ENCODE measurements around the gene GPR18.
A peak's percentile ranks its signal among the peaks of the same experiment; 100 is the strongest.

The GPR18 gene

DNA sequence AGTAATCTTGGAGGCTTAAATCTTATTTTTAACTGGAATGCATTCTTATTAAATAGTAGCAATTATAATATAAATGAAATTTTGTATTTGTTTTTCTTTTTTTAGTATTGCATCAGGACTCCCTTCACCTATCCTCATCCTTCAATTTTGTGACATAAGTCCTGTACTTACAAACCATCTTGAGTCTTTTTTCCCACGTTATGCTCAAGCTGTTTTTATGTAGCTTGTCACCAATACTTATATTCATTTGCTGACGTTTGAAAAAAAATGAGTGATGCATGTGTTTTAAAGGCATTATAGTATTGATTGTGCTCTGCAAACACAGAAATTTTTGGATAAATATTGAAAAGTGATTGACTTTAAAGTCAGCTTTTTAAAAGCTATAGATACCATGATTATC, 888 bp downstream of the GPR18 start:
- H3K27me3 ChIP-seq (ENCODE audit: insufficient read depth, low read length, poor library complexity): no peaks in the 10 kb centered on the region
- H2AK5ac ChIP-seq (ENCODE audit: low read length): no peak overlapping the region
- no peak overlapping the region for H3K4ac ChIP-seq (ENCODE audit: low read depth, low read length)
- H3K9ac ChIP-seq (ENCODE audit: low read length): no peak overlapping the region
- H3K4me2 ChIP-seq (ENCODE audit: low read length): no peak overlapping the region
- H4K8ac ChIP-seq (ENCODE audit: low read depth, low read length): no peak overlapping the region
- H3K36me3 ChIP-seq (ENCODE audit: control insufficient read depth, insufficient read depth, low read length): no peaks in the 10 kb centered on the region
- no peak overlapping the region for H2BK15ac ChIP-seq (replicated peaks; ENCODE audit: low read depth)
- H2BK5ac ChIP-seq (ENCODE audit: low read length): no peak overlapping the region
- no peak overlapping the region for H3K4me3 ChIP-seq (ENCODE audit: low read length)
- no peaks in the 10 kb centered on the region for H3K79me2 ChIP-seq (ENCODE audit: control insufficient read depth, insufficient read depth, low read length)
- H3K18ac ChIP-seq (ENCODE audit: low read length): no peak overlapping the region
- no peaks in the 10 kb centered on the region for H3K4me1 ChIP-seq (ENCODE audit: control insufficient read depth, low read depth, low read length)
- no peak overlapping the region for H3K56ac ChIP-seq (ENCODE audit: low read length)
- WGBS (ENCODE audit: extremely low coverage, insufficient coverage, low lambda C conversion rate): no CpG with 5 or more reads among the region's 2 CpGs
- H3K23ac ChIP-seq (ENCODE audit: low read length): no peak overlapping the region
- peaks cover 1% of the 10 kb centered on the region for H3K79me1 ChIP-seq (ENCODE audit: low read length)
- DNase-seq: no peak
- no peak overlapping the region for H4K5ac ChIP-seq (ENCODE audit: low read length)
- H3K27ac ChIP-seq (ENCODE audit: low read depth, low read length): no peak overlapping the region
- H2BK120ac ChIP-seq (ENCODE audit: low read depth, low read length): no peak overlapping the region

DNA sequence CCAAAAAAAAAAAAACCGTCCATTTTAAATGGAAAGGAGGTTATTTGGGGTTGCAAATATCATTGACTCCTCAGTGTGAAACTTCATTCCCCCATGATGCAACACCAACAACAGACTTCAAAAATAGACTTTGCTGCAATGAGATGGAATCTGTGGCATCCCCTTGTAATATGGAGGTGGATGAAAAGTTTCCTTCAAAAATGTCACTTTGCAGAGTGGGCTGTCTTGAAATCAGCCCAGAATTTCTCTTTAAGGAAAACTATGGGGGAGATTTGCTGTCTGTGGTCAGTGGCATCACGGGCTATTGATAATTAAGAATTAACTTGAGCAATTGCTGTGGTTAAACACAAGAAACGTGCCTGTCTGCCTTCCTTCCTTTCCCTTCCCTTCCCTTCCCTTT, 1.5 kb downstream of the GPR18 start:
- Histone ChIP-seq H3K18ac (ENCODE audit: low read length) (no peak overlapping the region), H3K27ac (ENCODE audit: low read depth, low read length) (no peak overlapping the region), H3K79me2 (ENCODE audit: control insufficient read depth, insufficient read depth, low read length) (no peaks in the 10 kb centered on the region), H3K27me3 (ENCODE audit: insufficient read depth, low read length, poor library complexity) (no peaks in the 10 kb centered on the region), H3K4ac (ENCODE audit: low read depth, low read length) (no peak overlapping the region), H3K56ac (ENCODE audit: low read length) (no peak overlapping the region), H4K8ac (ENCODE audit: low read depth, low read length) (no peak overlapping the region), H2BK120ac (ENCODE audit: low read depth, low read length) (no peak overlapping the region), H2BK15ac (replicated peaks; ENCODE audit: low read depth) (no peak overlapping the region), H3K4me3 (ENCODE audit: low read length) (no peak overlapping the region), H3K79me1 (ENCODE audit: low read length) (peaks cover 1% of the 10 kb centered on the region), H3K4me1 (ENCODE audit: control insufficient read depth, low read depth, low read length) (peaks cover 2% of the 10 kb centered on the region), H3K4me2 (ENCODE audit: low read length) (no peak overlapping the region), H3K9ac (ENCODE audit: low read length) (no peak overlapping the region), H2AK5ac (ENCODE audit: low read length) (no peak overlapping the region), H2BK5ac (ENCODE audit: low read length) (no peak overlapping the region), H3K23ac (ENCODE audit: low read length) (no peak overlapping the region), H4K5ac (ENCODE audit: low read length) (no peak overlapping the region), H3K36me3 (ENCODE audit: control insufficient read depth, insufficient read depth, low read length) (no peaks in the 10 kb centered on the region)
- no CpG with 5 or more reads among the region's 3 CpGs for WGBS (ENCODE audit: extremely low coverage, insufficient coverage, low lambda C conversion rate)
- no peak for DNase-seq

DNA sequence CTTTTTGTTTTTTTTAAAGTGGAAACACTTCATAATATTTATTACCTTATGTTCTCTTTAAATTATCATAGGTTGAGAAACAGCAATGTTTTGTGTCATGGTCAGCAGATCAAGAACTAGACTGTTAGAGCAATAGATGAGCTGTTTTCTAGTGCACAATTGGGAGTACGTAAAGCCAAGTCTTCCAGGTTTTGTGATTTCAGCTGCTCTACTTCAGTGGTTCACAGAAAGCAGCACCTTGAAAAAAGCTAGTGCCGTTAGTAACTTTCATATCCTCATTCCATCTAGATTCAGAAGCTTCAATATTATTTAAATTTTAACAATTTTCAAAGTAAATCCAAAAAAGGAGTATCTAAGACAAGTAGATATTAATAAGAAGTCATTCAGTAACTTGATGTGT, 1.9 kb downstream of the GPR18 start:
- no peak overlapping the region for H3K56ac ChIP-seq (ENCODE audit: low read length)
- peaks cover 5% of the 10 kb centered on the region for H3K4me1 ChIP-seq (ENCODE audit: control insufficient read depth, low read depth, low read length)
- H2BK120ac ChIP-seq (ENCODE audit: low read depth, low read length): no peak overlapping the region
- H4K5ac ChIP-seq (ENCODE audit: low read length): no peak overlapping the region
- H3K36me3 ChIP-seq (ENCODE audit: control insufficient read depth, insufficient read depth, low read length): no peaks in the 10 kb centered on the region
- H3K18ac ChIP-seq (ENCODE audit: low read length): no peak overlapping the region
- H3K27me3 ChIP-seq (ENCODE audit: insufficient read depth, low read length, poor library complexity): no peaks in the 10 kb centered on the region
- no peak overlapping the region for H3K4me3 ChIP-seq (ENCODE audit: low read length)
- H4K8ac ChIP-seq (ENCODE audit: low read depth, low read length): no peak overlapping the region
- peaks cover 1% of the 10 kb centered on the region for H3K79me1 ChIP-seq (ENCODE audit: low read length)
- H2AK5ac ChIP-seq (ENCODE audit: low read length): no peak overlapping the region
- H2BK15ac ChIP-seq (replicated peaks; ENCODE audit: low read depth): no peak overlapping the region
- no peak overlapping the region for H3K23ac ChIP-seq (ENCODE audit: low read length)
- H3K27ac ChIP-seq (ENCODE audit: low read depth, low read length): no peak overlapping the region
- no peaks in the 10 kb centered on the region for H3K79me2 ChIP-seq (ENCODE audit: control insufficient read depth, insufficient read depth, low read length)
- no CpG with 5 or more reads among the region's 2 CpGs for WGBS (ENCODE audit: extremely low coverage, insufficient coverage, low lambda C conversion rate)
- H3K4ac ChIP-seq (ENCODE audit: low read depth, low read length): no peak overlapping the region
- no peak overlapping the region for H3K9ac ChIP-seq (ENCODE audit: low read length)
- no peak for DNase-seq
- H2BK5ac ChIP-seq (ENCODE audit: low read length): no peak overlapping the region
- H3K4me2 ChIP-seq (ENCODE audit: low read length): no peak overlapping the region

DNA sequence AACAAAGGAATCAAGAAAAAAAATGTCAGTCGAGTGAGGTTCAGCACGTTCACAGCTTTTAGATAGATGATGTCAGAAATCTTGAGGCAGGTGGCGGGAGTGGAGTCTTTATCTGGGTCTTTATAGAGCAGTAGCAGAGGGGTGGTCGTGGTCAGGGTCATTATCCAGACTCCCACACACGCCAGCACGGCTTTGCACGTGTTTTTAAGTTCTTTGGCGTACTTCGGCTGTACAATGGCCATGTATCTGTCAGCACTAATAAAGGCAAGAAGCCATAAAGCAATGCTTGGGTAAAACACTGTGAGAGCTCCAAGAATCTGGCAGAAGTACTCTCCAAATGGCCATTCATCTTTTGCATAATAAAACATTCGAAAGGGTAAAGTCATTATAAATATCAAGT, 2.9 kb downstream of the GPR18 start:
- Histone ChIP-seq H3K27me3 (ENCODE audit: insufficient read depth, low read length, poor library complexity) (no peaks in the 10 kb centered on the region), H3K4me2 (ENCODE audit: low read length) (no peak overlapping the region), H3K79me1 (ENCODE audit: low read length) (peaks cover 1% of the 10 kb centered on the region), H3K4me3 (ENCODE audit: low read length) (no peak overlapping the region), H2BK5ac (ENCODE audit: low read length) (no peak overlapping the region), H3K79me2 (ENCODE audit: control insufficient read depth, insufficient read depth, low read length) (no peaks in the 10 kb centered on the region), H4K5ac (ENCODE audit: low read length) (no peak overlapping the region), H2BK120ac (ENCODE audit: low read depth, low read length) (no peak overlapping the region), H3K23ac (ENCODE audit: low read length) (no peak overlapping the region), H3K9ac (ENCODE audit: low read length) (no peak overlapping the region), H2BK15ac (replicated peaks; ENCODE audit: low read depth) (no peak overlapping the region), H3K4me1 (ENCODE audit: control insufficient read depth, low read depth, low read length) (peaks cover 5% of the 10 kb centered on the region), H3K18ac (ENCODE audit: low read length) (no peak overlapping the region), H4K8ac (ENCODE audit: low read depth, low read length) (no peak overlapping the region), H3K36me3 (ENCODE audit: control insufficient read depth, insufficient read depth, low read length) (no peaks in the 10 kb centered on the region), H3K27ac (ENCODE audit: low read depth, low read length) (no peak overlapping the region), H3K56ac (ENCODE audit: low read length) (no peak overlapping the region), H3K4ac (ENCODE audit: low read depth, low read length) (no peak overlapping the region), H2AK5ac (ENCODE audit: low read length) (no peak overlapping the region)
- DNase-seq: no peak
- WGBS (ENCODE audit: extremely low coverage, insufficient coverage, low lambda C conversion rate): no CpG with 5 or more reads among the region's 10 CpGs

DNA sequence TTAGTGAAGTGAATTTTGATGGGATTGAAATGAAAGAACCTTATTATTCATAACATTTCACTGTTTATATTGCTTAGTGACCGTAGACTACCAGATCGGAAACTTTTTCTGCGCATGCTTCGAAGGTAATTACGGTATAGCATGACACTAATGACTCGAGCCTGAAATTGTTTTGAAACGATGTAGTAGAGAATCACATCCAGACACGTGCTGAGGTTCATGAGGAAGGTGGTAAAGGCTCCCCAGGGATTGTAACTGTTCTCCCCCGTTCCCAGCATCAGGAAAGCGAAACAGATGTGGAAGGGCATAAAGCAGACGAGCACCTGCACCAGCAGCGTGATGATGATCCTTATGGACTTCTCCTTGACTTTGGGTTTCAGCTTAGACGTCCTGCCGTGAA, 3.3 kb downstream of the GPR18 start:
- Histone ChIP-seq H3K79me2 (ENCODE audit: control insufficient read depth, insufficient read depth, low read length) (no peaks in the 10 kb centered on the region), H3K56ac (ENCODE audit: low read length) (no peak overlapping the region), H3K4ac (ENCODE audit: low read depth, low read length) (no peak overlapping the region), H3K4me3 (ENCODE audit: low read length) (no peak overlapping the region), H4K8ac (ENCODE audit: low read depth, low read length) (no peak overlapping the region), H3K79me1 (ENCODE audit: low read length) (no peaks in the 10 kb centered on the region), H4K5ac (ENCODE audit: low read length) (no peak overlapping the region), H3K18ac (ENCODE audit: low read length) (no peak overlapping the region), H3K27me3 (ENCODE audit: insufficient read depth, low read length, poor library complexity) (no peaks in the 10 kb centered on the region), H3K27ac (ENCODE audit: low read depth, low read length) (no peak overlapping the region), H2BK15ac (replicated peaks; ENCODE audit: low read depth) (no peak overlapping the region), H3K23ac (ENCODE audit: low read length) (no peak overlapping the region), H3K9ac (ENCODE audit: low read length) (no peak overlapping the region), H3K36me3 (ENCODE audit: control insufficient read depth, insufficient read depth, low read length) (no peaks in the 10 kb centered on the region), H2BK5ac (ENCODE audit: low read length) (no peak overlapping the region), H2AK5ac (ENCODE audit: low read length) (no peak overlapping the region), H3K4me1 (ENCODE audit: control insufficient read depth, low read depth, low read length) (peaks cover 5% of the 10 kb centered on the region), H2BK120ac (ENCODE audit: low read depth, low read length) (no peak overlapping the region), H3K4me2 (ENCODE audit: low read length) (no peak overlapping the region)
- WGBS (ENCODE audit: extremely low coverage, insufficient coverage, low lambda C conversion rate): no CpG with 5 or more reads among the region's 14 CpGs
- DNase-seq: no peak

DNA sequence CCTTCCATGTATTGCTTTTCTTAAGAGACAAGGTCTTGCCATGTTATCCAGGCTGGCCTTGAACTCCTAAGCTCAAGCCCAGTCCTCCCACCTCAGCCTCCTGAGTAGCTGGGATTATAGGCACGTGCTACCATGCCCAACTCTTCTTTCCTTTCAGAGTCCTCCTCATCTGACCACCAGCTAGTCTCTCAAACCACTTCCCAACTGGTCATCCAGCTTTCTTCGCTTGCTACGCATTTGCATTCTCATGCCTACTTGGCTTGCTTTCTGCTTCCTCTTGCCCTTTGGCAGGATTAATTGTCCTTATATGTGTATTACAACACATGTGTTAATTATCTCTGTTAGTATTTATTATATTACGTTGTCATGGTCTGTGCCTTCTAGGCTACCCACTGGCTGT, 6.3 kb downstream of the GPR18 start:
- H3K79me1 ChIP-seq (ENCODE audit: low read length): no peaks in the 10 kb centered on the region
- H3K79me2 ChIP-seq (ENCODE audit: control insufficient read depth, insufficient read depth, low read length): no peaks in the 10 kb centered on the region
- no peak overlapping the region for H3K9ac ChIP-seq (ENCODE audit: low read length)
- H4K5ac ChIP-seq (ENCODE audit: low read length): no peak overlapping the region
- no peak overlapping the region for H4K8ac ChIP-seq (ENCODE audit: low read depth, low read length)
- no CpG with 5 or more reads among the region's 4 CpGs for WGBS (ENCODE audit: extremely low coverage, insufficient coverage, low lambda C conversion rate)
- DNase-seq: no peak
- H3K18ac ChIP-seq (ENCODE audit: low read length): no peak overlapping the region
- no peak overlapping the region for H2AK5ac ChIP-seq (ENCODE audit: low read length)
- no peaks in the 10 kb centered on the region for H3K27me3 ChIP-seq (ENCODE audit: insufficient read depth, low read length, poor library complexity)
- H3K4me2 ChIP-seq (ENCODE audit: low read length): no peak overlapping the region
- H3K36me3 ChIP-seq (ENCODE audit: control insufficient read depth, insufficient read depth, low read length): no peaks in the 10 kb centered on the region
- peak overlapping the region; percentile 47 for H3K56ac ChIP-seq (ENCODE audit: low read length)
- H3K23ac ChIP-seq (ENCODE audit: low read length): no peak overlapping the region
- peaks cover 5% of the 10 kb centered on the region for H3K4me1 ChIP-seq (ENCODE audit: control insufficient read depth, low read depth, low read length)
- no peak overlapping the region for H2BK120ac ChIP-seq (ENCODE audit: low read depth, low read length)
- H2BK15ac ChIP-seq (replicated peaks; ENCODE audit: low read depth): no peak overlapping the region
- no peak overlapping the region for H3K27ac ChIP-seq (ENCODE audit: low read depth, low read length)
- no peak overlapping the region for H2BK5ac ChIP-seq (ENCODE audit: low read length)
- no peak overlapping the region for H3K4me3 ChIP-seq (ENCODE audit: low read length)
- H3K4ac ChIP-seq (ENCODE audit: low read depth, low read length): no peak overlapping the region
